Kidney (tissue), 14 donors: ENCODE results near the gene APOBEC3C. TPM values are rescaled to one million over a fixed set of nuclear protein-coding genes. Genes with fewer than 3 reads are reported as not detected.
"Not testable (repeated sequence)": the region's sequence is repeated elsewhere in the genome, so short reads cannot be mapped to it uniquely, and the experiment has no call there.

Source experiments
- DNase-seq, 5 donors: peaks; one replicate each; pipeline ENCODE4 v3.0.0-alpha.2; 2013 to 2020
- FAIRE-seq: peaks from 2 replicates; lab custom pipeline; 2012; peaks lifted over from hg19 to GRCh38; lab: Jason Lieb, UNC
- H3K27ac ChIP-seq, 2 donors: one replicate each; pipeline ENCODE4 v1.7.0; 2013; ENCODE audit warnings: low read depth in 2 of 2, low read length in 2 of 2, inconsistent platforms in 1 of 2
- H3K27me3 ChIP-seq: one replicate; pipeline ENCODE4 v1.7.1; 2013; ENCODE audit warnings: low read length, inconsistent platforms; ENCODE audit not compliant: control insufficient read depth, insufficient read depth
- H3K36me3 ChIP-seq, 3 donors: one replicate each; pipeline versions ENCODE4 v1.7.0 to v1.7.1; 2013; ENCODE audit warnings: low read length in 3 of 3, control low read depth in 1 of 3, inconsistent platforms in 1 of 3; ENCODE audit not compliant: insufficient read depth in 3 of 3, control insufficient read depth in 2 of 3
- H3K4me1 ChIP-seq, 3 donors: one replicate each; pipeline versions ENCODE4 v1.7.0 to v1.7.1; 2013; ENCODE audit warnings: low read length in 3 of 3, inconsistent platforms in 1 of 3, low read depth in 1 of 3; ENCODE audit not compliant: control insufficient read depth in 2 of 3, insufficient read depth in 2 of 3
- H3K4me3 ChIP-seq, 3 donors: one replicate each; pipeline versions ENCODE4 v1.7.0 to v1.8.1; 2013; ENCODE audit warnings: low read length in 3 of 3, control low read depth in 1 of 3, inconsistent platforms in 1 of 3
- H3K9ac ChIP-seq, 3 donors: one replicate each; pipeline versions ENCODE4 v1.7.0 to v1.7.1; 2013; ENCODE audit warnings: low read length in 3 of 3, control low read depth in 1 of 3, inconsistent platforms in 1 of 3
- H3K9me3 ChIP-seq, 3 donors: one replicate each; pipeline versions ENCODE4 v1.7.0 to v1.7.1; 2013; ENCODE audit warnings: low read length in 3 of 3, control low read depth in 1 of 3, inconsistent platforms in 1 of 3; ENCODE audit not compliant: control insufficient read depth in 2 of 3, insufficient read depth in 1 of 3
- intact Hi-C: fragments of 100-400 bp; cut with DNase I; formaldehyde crosslinking; loops from one replicate; pipeline ENCODE4 v1.11.1; 2022
- polyA plus RNA-seq: library from polyadenylated mRNA; stranded (reverse); fragments of 350-450 nt; fragmentation: Illumina TruSeq; extraction: RNeasy Lipid Tissue Mini Kit (QIAGEN cat#74804); gene quantifications from one replicate; pipeline ENCODE4 v1.2.3, GENCODE V29; 2014; ENCODE audit warnings: low read depth, low replicate concordance; ENCODE audit not compliant: insufficient read depth
- total RNA-seq: library from RNA; stranded (reverse); fragmentation: NEBNext Ultra II Directional; extraction: Animal tissue kit (Norgen Biotek cat#: 25700); gene quantifications from one replicate; pipeline ENCODE4 v1.2.1, GENCODE V29; 2021
- TF ChIP-seq, protein P1 (sequence below): IDR thresholded peaks from 3 replicates; pipeline ENCODE4 v1.5.1; 2012; ENCODE audit warnings: mild to moderate bottlenecking, moderate library complexity, borderline replicate concordance; ENCODE audit not compliant: insufficient read depth; ENCODE audit errors: extremely low read depth
- donor health status: control.
- donor health status: control.
- donor health status: control.
- donor health status: control.
- donor health status: control.
- donor health status: DM: yes; HTN: yes; CAD: no.
- donor health status: Normal renal cell carcinoma (clear cell type).

APOBEC3C gene
- total and polyA plus RNA-seq, 2 donors from 2014 or later = 9.5 to 19.8 TPM

GRCh38 chr22:38973289-38974169, 40.5 kb upstream of the APOBEC3C start:
- DNase-seq = peak in 3 of 5 donors; percentile 20 to 69 (median 23)
- no peaks in the 10 kb centered on the region for H3K27me3 ChIP-seq
- no peaks in the 10 kb centered on the region for H3K36me3 ChIP-seq
- no peak for FAIRE-seq
- TF ChIP-seq, protein P1, sequence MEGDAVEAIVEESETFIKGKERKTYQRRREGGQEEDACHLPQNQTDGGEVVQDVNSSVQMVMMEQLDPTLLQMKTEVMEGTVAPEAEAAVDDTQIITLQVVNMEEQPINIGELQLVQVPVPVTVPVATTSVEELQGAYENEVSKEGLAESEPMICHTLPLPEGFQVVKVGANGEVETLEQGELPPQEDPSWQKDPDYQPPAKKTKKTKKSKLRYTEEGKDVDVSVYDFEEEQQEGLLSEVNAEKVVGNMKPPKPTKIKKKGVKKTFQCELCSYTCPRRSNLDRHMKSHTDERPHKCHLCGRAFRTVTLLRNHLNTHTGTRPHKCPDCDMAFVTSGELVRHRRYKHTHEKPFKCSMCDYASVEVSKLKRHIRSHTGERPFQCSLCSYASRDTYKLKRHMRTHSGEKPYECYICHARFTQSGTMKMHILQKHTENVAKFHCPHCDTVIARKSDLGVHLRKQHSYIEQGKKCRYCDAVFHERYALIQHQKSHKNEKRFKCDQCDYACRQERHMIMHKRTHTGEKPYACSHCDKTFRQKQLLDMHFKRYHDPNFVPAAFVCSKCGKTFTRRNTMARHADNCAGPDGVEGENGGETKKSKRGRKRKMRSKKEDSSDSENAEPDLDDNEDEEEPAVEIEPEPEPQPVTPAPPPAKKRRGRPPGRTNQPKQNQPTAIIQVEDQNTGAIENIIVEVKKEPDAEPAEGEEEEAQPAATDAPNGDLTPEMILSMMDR = peak; percentile 38
- no peak overlapping the region for H3K4me3 ChIP-seq
- no peak overlapping the region for H3K27ac ChIP-seq
- no peak overlapping the region for H3K9ac ChIP-seq
- intact Hi-C loops = no loop called here
- H3K4me1 ChIP-seq = no peaks in the 10 kb centered on the region
- no peaks in the 10 kb centered on the region for H3K9me3 ChIP-seq

DNA sequence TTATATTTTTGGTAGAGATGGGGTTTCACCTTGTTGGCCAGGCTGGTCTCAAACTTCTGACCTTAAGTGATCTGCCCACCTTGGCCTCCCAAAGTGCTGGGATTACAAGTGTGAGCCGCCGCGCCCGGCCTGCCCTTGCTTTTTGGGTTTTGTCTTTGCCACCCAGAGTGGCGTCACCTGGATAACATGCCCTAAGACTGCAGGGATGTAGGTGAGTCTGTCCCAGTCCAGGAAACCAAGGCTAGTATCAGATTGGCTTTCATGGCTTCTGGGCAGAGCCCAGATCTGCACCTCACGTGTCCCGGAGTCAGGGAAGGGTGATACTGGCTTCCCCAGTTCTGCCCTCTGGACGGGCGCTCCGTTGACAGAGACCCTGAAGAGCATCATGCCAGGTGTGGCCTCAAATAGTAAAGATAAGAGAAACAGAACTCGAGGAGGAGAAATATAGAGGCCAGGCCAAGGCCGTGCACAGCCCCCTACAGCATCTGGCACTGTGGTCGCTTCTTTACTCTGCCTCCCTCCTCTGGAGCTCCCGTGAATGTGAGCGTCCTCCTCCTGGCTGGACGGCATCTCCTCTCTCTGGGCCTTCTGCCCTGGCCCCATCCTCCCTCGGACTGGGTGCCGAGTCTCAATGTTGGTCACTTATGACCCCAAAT, 39.8 kb upstream of the APOBEC3C start:
- no peaks in the 10 kb centered on the region for H3K9me3 ChIP-seq
- H3K9ac ChIP-seq = no peak overlapping the region
- no peaks in the 10 kb centered on the region for H3K36me3 ChIP-seq
- FAIRE-seq (no peak), DNase-seq (peak in 1 of 5 donors; percentile 15)
- H3K4me1 ChIP-seq = no peaks in the 10 kb centered on the region
- TF ChIP-seq, protein P1 = no peak
- intact Hi-C loops = no loop called here
- no peaks in the 10 kb centered on the region for H3K27me3 ChIP-seq
- no peak overlapping the region for H3K4me3 ChIP-seq
- no peak overlapping the region for H3K27ac ChIP-seq

- intact Hi-C loops = no loop called here
- no peak for DNase-seq
- FAIRE-seq = no peak
- no peak overlapping the region for H3K4me3 ChIP-seq
- H3K9ac ChIP-seq = no peak overlapping the region
- H3K27ac ChIP-seq = no peak overlapping the region
- no peaks in the 10 kb centered on the region for H3K36me3 ChIP-seq
- no peaks in the 10 kb centered on the region for H3K27me3 ChIP-seq
- TF ChIP-seq, protein P1 = no peak
- H3K9me3 ChIP-seq = no peaks in the 10 kb centered on the region
- H3K4me1 ChIP-seq = no peaks in the 10 kb centered on the region
These were observed 39.3 kb upstream of the APOBEC3C start for GRCh38 chr22:38974826-38975175.

- FAIRE-seq, intact Hi-C loops, H3K36me3 ChIP-seq, H3K27ac ChIP-seq, H3K4me1 ChIP-seq, H3K4me3 ChIP-seq, H3K27me3 ChIP-seq, H3K9ac ChIP-seq, DNase-seq, H3K9me3 ChIP-seq: not testable (repeated sequence)
These were observed 36.8 kb upstream of the APOBEC3C start for GRCh38 chr22:38977289-38977688.

GRCh38 chr22:38980587-38980986, 33.5 kb upstream of the APOBEC3C start:
- FAIRE-seq, H3K4me1 ChIP-seq, H3K9ac ChIP-seq, intact Hi-C loops, H3K9me3 ChIP-seq, H3K36me3 ChIP-seq, H3K27me3 ChIP-seq, H3K27ac ChIP-seq, H3K4me3 ChIP-seq: not testable (repeated sequence)
- DNase-seq = peak in 1 of 5 donors; percentile 22
